SK-N-SH (cell line): ENCODE data around the gene IFNLR1. TPM values are rescaled to one million over a fixed set of nuclear protein-coding genes. Genes with fewer than 3 reads are reported as not detected.
A peak's percentile ranks its signal among the peaks of the same experiment; 100 is the strongest.

Experiments used
- CTCF ChIA-PET: fragments of 300-600, 350-600 bp; formaldehyde crosslinking; extraction: SDS; loops from one replicate; lab custom pipeline; 2021; lab: Yijun Ruan, JAX
- POLR2A ChIA-PET: fragments of 350-600 bp; sonication (Branson Sonifier 250); formaldehyde crosslinking; extraction: SDS; loops from one replicate; lab custom pipeline; 2020; ENCODE audit warnings: antibody characterized with exemption, inconsistent platforms; lab: Yijun Ruan, JAX
- DNase-seq: peaks from one replicate; pipeline ENCODE4 v3.0.0; 2012
- H2AFZ ChIP-seq: fragments of 200-600 bp; sonication (generic); 2 replicates; pipeline ENCODE4 v1.8.1; 2016; ENCODE audit warnings: antibody characterized with exemption, mild to moderate bottlenecking, low read depth
- H3F3A ChIP-seq: fragments of 200-600 bp; sonication (generic); replicated peaks from 2 replicates; pipeline ENCODE3; 2016; ENCODE audit warnings: antibody characterized with exemption, mild to moderate bottlenecking; ENCODE audit not compliant: insufficient read depth
- H3K27ac ChIP-seq, 2 experiments: fragments of 200-500 bp in 1 of 2; fragments of 200-600 bp in 1 of 2; sonication (Bioruptor generic) in 1 of 2; sonication (generic), shearing (Covaris generic) in 1 of 2; 2 replicates each; pipeline versions ENCODE4 v1.5.1 to v1.6.1; 2014 to 2016; ENCODE audit warnings: low read depth in 2 of 2, inconsistent platforms in 1 of 2, low read length in 1 of 2, mild to moderate bottlenecking in 1 of 2, mixed read lengths in 1 of 2
- H3K27me3 ChIP-seq: fragments of 200-600 bp; sonication (generic), shearing (Covaris generic); 2 replicates; pipeline ENCODE4 v1.6.1; 2016; ENCODE audit warnings: mixed run types; ENCODE audit not compliant: insufficient read depth
- H3K36me3 ChIP-seq, 2 experiments: fragments of 200-500 bp in 1 of 2; fragments of 200-600 bp in 1 of 2; sonication (Bioruptor generic) in 1 of 2; sonication (generic) in 1 of 2; replicated peaks in 1 of 2; 2 replicates each; pipeline versions ENCODE3 to v1.5.1; 2014 to 2016; ENCODE audit warnings: low read length in 1 of 2, mild to moderate bottlenecking in 1 of 2; ENCODE audit not compliant: insufficient read depth in 2 of 2, control insufficient read depth in 1 of 2
- H3K4me1 ChIP-seq, 2 experiments: fragments of 200-500 bp in 1 of 2; fragments of 200-600 bp in 1 of 2; sonication (Bioruptor generic) in 1 of 2; sonication (generic), shearing (Covaris generic) in 1 of 2; 2 replicates each; pipeline versions ENCODE4 v1.5.1 to v1.6.1; 2014 to 2016; ENCODE audit warnings: low read depth in 1 of 2, low read length in 1 of 2, mixed run types in 1 of 2; ENCODE audit not compliant: insufficient read depth in 2 of 2, control insufficient read depth in 1 of 2
- H3K4me2 ChIP-seq: fragments of 200-600 bp; sonication (generic), shearing (Covaris generic); 2 replicates; pipeline ENCODE4 v1.6.1; 2017; ENCODE audit warnings: mixed run types
- H3K4me3 ChIP-seq, 2 experiments: fragments of 200-500 bp in 1 of 2; fragments of 200-600 bp in 1 of 2; sonication (Bioruptor generic) in 1 of 2; sonication (generic), shearing (Covaris generic) in 1 of 2; 2 replicates each; pipeline versions ENCODE4 v1.5.1 to v1.8.1; 2014 to 2016; ENCODE audit warnings: low read depth in 2 of 2, inconsistent platforms in 1 of 2, low read length in 1 of 2, mild to moderate bottlenecking in 1 of 2, mixed read lengths in 1 of 2, moderate library complexity in 1 of 2
- H3K79me2 ChIP-seq: fragments of 200-600 bp; sonication (generic); 2 replicates; pipeline ENCODE4 v1.8.1; 2017; ENCODE audit warnings: mild to moderate bottlenecking; ENCODE audit not compliant: insufficient read depth
- H3K9ac ChIP-seq: fragments of 200-600 bp; sonication (generic); 2 replicates; pipeline ENCODE4 v1.6.1; 2017; ENCODE audit warnings: mixed run types
- H3K9me2 ChIP-seq: fragments of 200-600 bp; sonication (generic); 2 replicates; pipeline ENCODE4 v1.6.1; 2017; ENCODE audit warnings: mixed run types
- H3K9me3 ChIP-seq: fragments of 200-600 bp; sonication (generic); 2 replicates; pipeline ENCODE4 v1.6.1; 2017; ENCODE audit warnings: mixed run types, mild to moderate bottlenecking, moderate library complexity
- H4K20me1 ChIP-seq: fragments of 200-600 bp; sonication (generic); 2 replicates; pipeline ENCODE4 v1.6.1; 2017; ENCODE audit warnings: mild to moderate bottlenecking, mixed run types; ENCODE audit not compliant: insufficient read depth
- FOXM1 ChIP-seq: IDR thresholded peaks from 2 replicates; pipeline ENCODE4 v1.4.0; 2012; ENCODE audit warnings: low read depth, mild to moderate bottlenecking
- GATA2 ChIP-seq: sonication (generic); formaldehyde crosslinking; IDR thresholded peaks from 2 replicates; pipeline ENCODE4 v1.5.0; 2020; ENCODE audit warnings: mild to moderate bottlenecking, missing genetic modification reagents
- MAX ChIP-seq: IDR thresholded peaks from 2 replicates; pipeline ENCODE4 v1.4.0; 2012; ENCODE audit warnings: low read depth
- MXI1 ChIP-seq: IDR thresholded peaks from 2 replicates; pipeline ENCODE4 v1.6.1; 2012; ENCODE audit warnings: mild to moderate bottlenecking, low read depth, low read length, improper control_type of control experiment
- NFIC ChIP-seq: IDR thresholded peaks from 2 replicates; pipeline ENCODE4 v1.4.0; 2012; ENCODE audit warnings: borderline replicate concordance
- RFX5 ChIP-seq: IDR thresholded peaks from 2 replicates; pipeline ENCODE4 v1.6.1; 2012; ENCODE audit warnings: mild to moderate bottlenecking, improper control_type of control experiment, low read length
- SIN3A ChIP-seq: IDR thresholded peaks from 2 replicates; pipeline ENCODE4 v1.6.1; 2012; ENCODE audit warnings: low read depth, mild to moderate bottlenecking, low read length, moderate library complexity, borderline replicate concordance
- TEAD4 ChIP-seq: IDR thresholded peaks from 2 replicates; pipeline ENCODE4 v1.4.0; 2012; ENCODE audit warnings: mild to moderate bottlenecking, borderline replicate concordance; ENCODE audit not compliant: insufficient read depth
- YY1 ChIP-seq: IDR thresholded peaks from 2 replicates; pipeline ENCODE4 v1.4.0; 2012; ENCODE audit warnings: low read depth, mild to moderate bottlenecking
- WGBS: methylation state at CpG from one replicate; pipeline ENCODE4 v1.1.6; 2017; ENCODE audit warnings: low lambda C conversion rate; 5-methylcytosine and 5-hydroxymethylcytosine counted together
- polyA plus RNA-seq, 3 experiments: library from polyadenylated mRNA; depleted of rRNA; stranded (reverse); fragments of >200 nt; gene quantifications; 2 replicates each; pipeline ENCODE4 v1.2.3, GENCODE V29; 2012
- TF ChIP-seq, protein P1 (sequence below): fragments of 200-600 bp; sonication (generic); IDR thresholded peaks from 2 replicates; pipeline ENCODE4 v1.6.1; 2017; ENCODE audit warnings: antibody characterized with exemption, mild to moderate bottlenecking, moderate library complexity
- TF ChIP-seq, protein P2 (sequence below): fragments of 150-350 bp; IDR thresholded peaks from 2 replicates; pipeline ENCODE4 v1.6.1; 2016; ENCODE audit warnings: mild to moderate bottlenecking, low read depth, low read length
- TF ChIP-seq, protein P3 (sequence below): IDR thresholded peaks from 2 replicates; pipeline ENCODE4 v1.4.0; 2012; ENCODE audit warnings: low read depth, borderline replicate concordance

The IFNLR1 gene
- polyA plus RNA-seq, 1 of the 3 experiments (the other 2 are of a cell fraction), result 0.30 TPM

GRCh38 chr1:24195136-24195535, 8.0 kb upstream of the IFNLR1 start:
- ChIA-PET POLR2A (no interaction called here), CTCF (interaction anchor here (10.7 kb wide), 1 partner anchor 198 kb away, joined by 451 read pairs; no protein-coding TSS in a partner anchor)
- Histone ChIP-seq H3F3A (no peaks in the 10 kb centered on the region), H3K9ac (no peak overlapping the region), H3K4me1 (peaks cover 0 to 2% of the 10 kb centered on the region in 2 experiments; a peak in 1 of 4 replicates), H3K27ac (no peak overlapping the region), H2AFZ (no peak overlapping the region), H3K9me2 (no peaks in the 10 kb centered on the region), H3K9me3 (no peaks in the 10 kb centered on the region), H3K27me3 (no peaks in the 10 kb centered on the region), H3K4me3 (no peak overlapping the region), H3K36me3 (no peaks in the 10 kb centered on the region), H4K20me1 (no peaks in the 10 kb centered on the region), H3K4me2 (no peak overlapping the region), H3K79me2 (no peaks in the 10 kb centered on the region)
- TF ChIP-seq GATA2 (no peak), RFX5 (no peak), MAX (no peak), NFIC (no peak), FOXM1 (no peak), YY1 (no peak), TEAD4 (no peak), MXI1 (no peak)
- TF ChIP-seq, protein P1, sequence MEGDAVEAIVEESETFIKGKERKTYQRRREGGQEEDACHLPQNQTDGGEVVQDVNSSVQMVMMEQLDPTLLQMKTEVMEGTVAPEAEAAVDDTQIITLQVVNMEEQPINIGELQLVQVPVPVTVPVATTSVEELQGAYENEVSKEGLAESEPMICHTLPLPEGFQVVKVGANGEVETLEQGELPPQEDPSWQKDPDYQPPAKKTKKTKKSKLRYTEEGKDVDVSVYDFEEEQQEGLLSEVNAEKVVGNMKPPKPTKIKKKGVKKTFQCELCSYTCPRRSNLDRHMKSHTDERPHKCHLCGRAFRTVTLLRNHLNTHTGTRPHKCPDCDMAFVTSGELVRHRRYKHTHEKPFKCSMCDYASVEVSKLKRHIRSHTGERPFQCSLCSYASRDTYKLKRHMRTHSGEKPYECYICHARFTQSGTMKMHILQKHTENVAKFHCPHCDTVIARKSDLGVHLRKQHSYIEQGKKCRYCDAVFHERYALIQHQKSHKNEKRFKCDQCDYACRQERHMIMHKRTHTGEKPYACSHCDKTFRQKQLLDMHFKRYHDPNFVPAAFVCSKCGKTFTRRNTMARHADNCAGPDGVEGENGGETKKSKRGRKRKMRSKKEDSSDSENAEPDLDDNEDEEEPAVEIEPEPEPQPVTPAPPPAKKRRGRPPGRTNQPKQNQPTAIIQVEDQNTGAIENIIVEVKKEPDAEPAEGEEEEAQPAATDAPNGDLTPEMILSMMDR, result no peak
- TF ChIP-seq, protein P2, sequence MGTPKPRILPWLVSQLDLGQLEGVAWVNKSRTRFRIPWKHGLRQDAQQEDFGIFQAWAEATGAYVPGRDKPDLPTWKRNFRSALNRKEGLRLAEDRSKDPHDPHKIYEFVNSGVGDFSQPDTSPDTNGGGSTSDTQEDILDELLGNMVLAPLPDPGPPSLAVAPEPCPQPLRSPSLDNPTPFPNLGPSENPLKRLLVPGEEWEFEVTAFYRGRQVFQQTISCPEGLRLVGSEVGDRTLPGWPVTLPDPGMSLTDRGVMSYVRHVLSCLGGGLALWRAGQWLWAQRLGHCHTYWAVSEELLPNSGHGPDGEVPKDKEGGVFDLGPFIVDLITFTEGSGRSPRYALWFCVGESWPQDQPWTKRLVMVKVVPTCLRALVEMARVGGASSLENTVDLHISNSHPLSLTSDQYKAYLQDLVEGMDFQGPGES, result no peak
- 29% methylated on average over 2 of the region's 2 CpGs for WGBS
- DNase-seq, result no peak

- Histone ChIP-seq H3K4me2 (no peak overlapping the region), H4K20me1 (no peaks in the 10 kb centered on the region), H3K79me2 (no peaks in the 10 kb centered on the region), H3K36me3 (no peaks in the 10 kb centered on the region), H2AFZ (peak overlapping the region; percentile 31; the same call in 1 of the 2 replicates), H3K9ac (no peak overlapping the region), H3K9me3 (no peaks in the 10 kb centered on the region), H3K27ac (no peak overlapping the region), H3K27me3 (no peaks in the 10 kb centered on the region; the same call in 1 of the 2 replicates), H3K4me3 (no peak overlapping the region), H3F3A (no peaks in the 10 kb centered on the region), H3K4me1 (no peaks in the 10 kb centered on the region), H3K9me2 (no peaks in the 10 kb centered on the region)
- POLR2A ChIA-PET, result no interaction called here
- CTCF ChIA-PET, result interaction anchor here (2.7 to 10.7 kb wide), 3 partner anchors 9 to 200 kb away, joined by 11 to 451 read pairs (median 17); no protein-coding TSS in a partner anchor
- TF ChIP-seq SIN3A, result no peak
- TF ChIP-seq, protein P3, sequence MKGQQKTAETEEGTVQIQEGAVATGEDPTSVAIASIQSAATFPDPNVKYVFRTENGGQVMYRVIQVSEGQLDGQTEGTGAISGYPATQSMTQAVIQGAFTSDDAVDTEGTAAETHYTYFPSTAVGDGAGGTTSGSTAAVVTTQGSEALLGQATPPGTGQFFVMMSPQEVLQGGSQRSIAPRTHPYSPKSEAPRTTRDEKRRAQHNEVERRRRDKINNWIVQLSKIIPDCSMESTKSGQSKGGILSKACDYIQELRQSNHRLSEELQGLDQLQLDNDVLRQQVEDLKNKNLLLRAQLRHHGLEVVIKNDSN, result peak; percentile 74; the same call in 1 of the 2 replicates
- 58% methylated on average over 2 of the region's 4 CpGs for WGBS
- DNase-seq, result no peak
Observed at GRCh38 chr1:24193046-24193445, 6.0 kb upstream of the IFNLR1 start.
